Natural killer cell (primary cell): ENCODE data around the gene C1QC. TPM values are rescaled to one million over a fixed set of nuclear protein-coding genes. Genes with fewer than 3 reads are reported as not detected.

Source experiments
- ATAC-seq, 3 donors: fragments of 150-1000 bp in 2 of 3; fragments of 200-7000 bp in 1 of 3; cut with Tn5 transposase; 1 replicate in 1 of 3; 2 replicates in 2 of 3; pipeline ENCODE4 v1.10.0; 2021; ENCODE audit warnings: mild to moderate bottlenecking in 2 of 3, moderate library complexity in 2 of 3
- DNase-seq, 2 donors: peaks; one replicate each; pipeline versions ENCODE4 v3.0.0 to v3.0.0-alpha.2; 2013 to 2021; ENCODE audit warnings: mixed read lengths in 1 of 2
- H3K27ac ChIP-seq: one replicate; pipeline ENCODE4 v1.5.1; 2013; ENCODE audit warnings: mild to moderate bottlenecking, low read length
- H3K27me3 ChIP-seq: one replicate; pipeline ENCODE4 v1.6.1; 2013; ENCODE audit warnings: low read length; ENCODE audit not compliant: control insufficient read depth, insufficient read depth
- H3K36me3 ChIP-seq: one replicate; pipeline ENCODE4 v1.6.1; 2013; ENCODE audit warnings: low read length; ENCODE audit not compliant: control insufficient read depth, insufficient read depth
- H3K4me1 ChIP-seq: one replicate; pipeline ENCODE4 v1.6.1; 2013; ENCODE audit warnings: low read length; ENCODE audit not compliant: control insufficient read depth, insufficient read depth
- H3K4me3 ChIP-seq: one replicate; pipeline ENCODE4 v1.5.1; 2013; ENCODE audit warnings: low read length
- H3K9me3 ChIP-seq: one replicate; pipeline ENCODE4 v1.6.1; 2013; ENCODE audit warnings: low read length; ENCODE audit not compliant: control insufficient read depth, insufficient read depth
- H3K27ac Mint-ChIP-seq, 2 donors: one replicate each; pipeline ENCODE4 v1.8.0; 2022; ENCODE audit warnings: mild to moderate bottlenecking in 2 of 2, mixed read lengths in 2 of 2, moderate library complexity in 1 of 2
- H3K27me3 Mint-ChIP-seq, 2 donors: one replicate each; pipeline ENCODE4 v1.8.0; 2022; ENCODE audit warnings: low read depth in 2 of 2, mixed read lengths in 2 of 2
- H3K36me3 Mint-ChIP-seq: one replicate; pipeline ENCODE4 v1.8.0; 2022; ENCODE audit warnings: mixed read lengths
- H3K4me1 Mint-ChIP-seq, 2 donors: one replicate each; pipeline ENCODE4 v1.8.0; 2022; ENCODE audit warnings: mixed read lengths in 2 of 2
- H3K4me3 Mint-ChIP-seq: one replicate; pipeline ENCODE4 v1.8.0; 2022; ENCODE audit warnings: mild to moderate bottlenecking, moderate library complexity, mixed read lengths
- H3K9me3 Mint-ChIP-seq, 2 donors: one replicate each; pipeline ENCODE4 v1.8.0; 2022; ENCODE audit warnings: mixed read lengths in 2 of 2
- CTCF ChIP-seq: fragments of 200-600 bp; IDR thresholded peaks from one replicate; pipeline ENCODE4 v1.8.0; 2022; ENCODE audit warnings: antibody characterized with exemption
- WGBS: methylation state at CpG from one replicate; pipeline ENCODE4 v1.1.7; 2013; ENCODE audit warnings: missing lambda C conversion rate; ENCODE audit not compliant: insufficient coverage; 5-methylcytosine and 5-hydroxymethylcytosine counted together
- intact Hi-C: fragments of 100-400 bp; cut with micrococcal nuclease; formaldehyde crosslinking; loops from one replicate; pipeline ENCODE4 v1.14.2; 2022
- total RNA-seq, 4 donors: library from RNA; stranded (reverse); fragments of 120-200 nt in 1 of 4; gene quantifications; one replicate each; pipeline versions ENCODE4 v1.2.3 to v1.2.4, GENCODE V29; 2013 to 2022

C1QC gene
- total RNA-seq, 3 donors from 2014 or later (not counting 1 experiment from before 2014, with no cell fraction given), result 0.33 TPM; not detected in 2

GRCh38 chr1:22636927-22637326 lies 6.5 kb upstream of the C1QC start:
- intact Hi-C loops, result no loop called here

GRCh38 chr1:22637907-22638445 lies 5.5 kb upstream of the C1QC start:
- no peaks in the 10 kb centered on the region for H3K27me3 ChIP-seq
- Mint-ChIP-seq H3K27me3 (peaks cover 0 to 8% of the 10 kb centered on the region in 2 donors), H3K9me3 (no peaks in the 10 kb centered on the region), H3K36me3 (no peaks in the 10 kb centered on the region), H3K4me3 (no peak overlapping the region), H3K27ac (no peak overlapping the region), H3K4me1 (peaks cover 0 to 17% of the 10 kb centered on the region in 2 donors)
- ATAC-seq, result no peak
- no peak overlapping the region for H3K4me3 ChIP-seq
- intact Hi-C loops, result no loop called here
- no peak for DNase-seq
- H3K36me3 ChIP-seq, result no peaks in the 10 kb centered on the region
- no peaks in the 10 kb centered on the region for H3K9me3 ChIP-seq
- no peak for TF ChIP-seq CTCF
- 59% methylated on average over 3 of the region's 3 CpGs for WGBS
- peaks cover 26% of the 10 kb centered on the region for H3K4me1 ChIP-seq
- no peak overlapping the region for H3K27ac ChIP-seq

More at GRCh38 chr1:22636927-22637326, 6.5 kb upstream of the C1QC start:
- DNase-seq (no peak), ATAC-seq (peak in 1 of 3 donors; percentile 11)
- H3K4me1 ChIP-seq, result peaks cover 25% of the 10 kb centered on the region
- no peak overlapping the region for H3K4me3 ChIP-seq
- no peaks in the 10 kb centered on the region for H3K9me3 ChIP-seq
- Mint-ChIP-seq H3K4me3 (no peak overlapping the region), H3K36me3 (no peaks in the 10 kb centered on the region), H3K27ac (no peak overlapping the region), H3K9me3 (no peaks in the 10 kb centered on the region), H3K27me3 (peaks cover 0 to 8% of the 10 kb centered on the region in 2 donors), H3K4me1 (peaks cover 0 to 17% of the 10 kb centered on the region in 2 donors)
- no peak for TF ChIP-seq CTCF
- 78% methylated on average over 6 of the region's 6 CpGs for WGBS
- H3K27ac ChIP-seq, result no peak overlapping the region
- no peaks in the 10 kb centered on the region for H3K27me3 ChIP-seq
- no peaks in the 10 kb centered on the region for H3K36me3 ChIP-seq

GRCh38 chr1:22638476-22639234 lies 4.8 kb upstream of the C1QC start:
- H3K4me1 Mint-ChIP-seq, result peaks cover 0 to 13% of the 10 kb centered on the region in 2 donors
- intact Hi-C loops, result no loop called here
- ATAC-seq (no peak), DNase-seq (no peak)
- no peaks in the 10 kb centered on the region for H3K9me3 Mint-ChIP-seq
- 84% methylated on average over 23 of the region's 23 CpGs for WGBS
- H3K36me3 ChIP-seq, result no peaks in the 10 kb centered on the region
- H3K27ac Mint-ChIP-seq, result no peak overlapping the region
- TF ChIP-seq CTCF, result no peak
- H3K27ac ChIP-seq, result no peak overlapping the region
- no peaks in the 10 kb centered on the region for H3K36me3 Mint-ChIP-seq
- H3K4me1 ChIP-seq, result peaks cover 20% of the 10 kb centered on the region
- H3K27me3 Mint-ChIP-seq, result peaks cover 0 to 8% of the 10 kb centered on the region in 2 donors
- H3K27me3 ChIP-seq, result no peaks in the 10 kb centered on the region
- H3K4me3 Mint-ChIP-seq, result no peak overlapping the region
- no peak overlapping the region for H3K4me3 ChIP-seq
- H3K9me3 ChIP-seq, result no peaks in the 10 kb centered on the region
